B cell (primary cell): ENCODE results near the gene ZBTB46. TPM values are rescaled to one million over a fixed set of nuclear protein-coding genes. Genes with fewer than 3 reads are reported as not detected.

Source experiments
- ATAC-seq: fragments of 200-7000 bp; cut with Tn5 transposase; one replicate; pipeline ENCODE4 v1.10.0; 2021; ENCODE audit warnings: low read depth, mild to moderate bottlenecking, moderate number of reproducible peaks, moderate library complexity
- CTCF ChIA-PET: fragments of 350-600 bp; sonication (Branson Sonifier 250); formaldehyde crosslinking; loops from one replicate; lab custom pipeline; 2021; ENCODE audit warnings: antibody characterized with exemption, inconsistent platforms; lab: Charles Lee
- POLR2A ChIA-PET: fragments of 350-600 bp; sonication (Branson Sonifier 250); formaldehyde crosslinking; loops from one replicate; lab custom pipeline; 2021; ENCODE audit warnings: antibody characterized with exemption; lab: Charles Lee
- DNase-seq: peaks from one replicate; pipeline ENCODE4 v3.0.0; 2013
- H2AFZ ChIP-seq: 2 replicates; pipeline ENCODE4 v1.6.1; 2012; ENCODE audit warnings: mild to moderate bottlenecking, low read depth, low read length; ENCODE audit not compliant: insufficient read depth, poor library complexity, severe bottlenecking
- H3K27ac ChIP-seq, 2 donors: 1 replicate in 1 of 2; 2 replicates in 1 of 2; pipeline ENCODE4 v1.5.1; 2012 to 2013; ENCODE audit warnings: low read length in 2 of 2, mild to moderate bottlenecking in 2 of 2, moderate library complexity in 1 of 2
- H3K27me3 ChIP-seq, 4 experiments: fragments of 200-600 bp in 1 of 4; sonication (generic) in 1 of 4; replicated peaks in 1 of 4; 1 replicate in 2 of 4; 2 replicates in 2 of 4; pipeline versions ENCODE4 v1.6.1 to v1.7.0; 2013 to 2016; ENCODE audit warnings: low read length in 3 of 4, mild to moderate bottlenecking in 2 of 4, mixed read lengths in 1 of 4, moderate library complexity in 1 of 4; ENCODE audit not compliant: insufficient read depth in 4 of 4, control insufficient read depth in 3 of 4; ENCODE audit errors: control extremely low read depth in 1 of 4
- H3K36me3 ChIP-seq, 2 experiments: replicated peaks in 1 of 2; 1 replicate in 1 of 2; 2 replicates in 1 of 2; pipeline versions ENCODE4 v1.6.1 to v1.7.1; 2013; ENCODE audit warnings: low read length in 1 of 2; ENCODE audit not compliant: insufficient read depth in 2 of 2, control insufficient read depth in 1 of 2; ENCODE audit errors: control extremely low read depth in 1 of 2, extremely low read depth in 1 of 2
- H3K4me1 ChIP-seq, 2 donors: fragments of 200-600 bp in 1 of 2; sonication (generic) in 1 of 2; 1 replicate in 1 of 2; 2 replicates in 1 of 2; pipeline versions ENCODE4 v1.5.1 to v1.6.1; 2013 to 2017; ENCODE audit warnings: low read length in 2 of 2; ENCODE audit not compliant: control insufficient read depth in 2 of 2, insufficient read depth in 2 of 2
- H3K4me2 ChIP-seq: replicated peaks from 2 replicates; pipeline ENCODE3; 2012; ENCODE audit warnings: mild to moderate bottlenecking, low read depth, low read length; ENCODE audit not compliant: poor library complexity, severe bottlenecking
- H3K4me3 ChIP-seq, 5 experiments: fragments of 200-600 bp in 1 of 5; sonication (generic) in 1 of 5; 1 replicate in 3 of 5; 2 replicates in 2 of 5; pipeline versions ENCODE4 v1.5.1 to v1.7.0; 2011 to 2016; ENCODE audit warnings: low read length in 4 of 5, mild to moderate bottlenecking in 4 of 5, low read depth in 2 of 5, control low read depth in 1 of 5, moderate library complexity in 1 of 5; ENCODE audit not compliant: insufficient read depth in 1 of 5; ENCODE audit errors: control extremely low read depth in 1 of 5, extremely low read depth in 1 of 5
- H3K79me2 ChIP-seq: fragments of 200-600 bp; sonication (generic); one replicate; pipeline ENCODE4 v1.6.0; 2016; ENCODE audit warnings: low read length; ENCODE audit not compliant: control insufficient read depth, insufficient read depth
- H3K9ac ChIP-seq: fragments of 200-600 bp; sonication (generic); 2 replicates; pipeline ENCODE4 v1.6.1; 2017; ENCODE audit warnings: mild to moderate bottlenecking, low read length, moderate library complexity
- H3K9me3 ChIP-seq, 3 donors: one replicate each; pipeline versions ENCODE4 v1.6.1 to v1.7.1; 2013; ENCODE audit warnings: low read length in 2 of 3; ENCODE audit not compliant: control insufficient read depth in 2 of 3, insufficient read depth in 1 of 3; ENCODE audit errors: control extremely low read depth in 1 of 3
- H4K20me1 ChIP-seq: 2 replicates; pipeline ENCODE4 v1.6.0; 2012; ENCODE audit warnings: mild to moderate bottlenecking, low read length; ENCODE audit not compliant: insufficient read depth, control insufficient read depth, poor library complexity, severe bottlenecking
- H3K27ac Mint-ChIP-seq: one replicate; pipeline ENCODE4 v1.8.0; 2021; ENCODE audit warnings: mixed read lengths
- H3K27me3 Mint-ChIP-seq: one replicate; pipeline ENCODE4 v1.8.0; 2021; ENCODE audit warnings: mixed read lengths
- H3K4me1 Mint-ChIP-seq: one replicate; pipeline ENCODE4 v1.8.0; 2021; ENCODE audit warnings: mixed read lengths
- H3K4me3 Mint-ChIP-seq: one replicate; pipeline ENCODE4 v1.8.0; 2021; ENCODE audit warnings: mixed read lengths
- H3K9me3 Mint-ChIP-seq: one replicate; pipeline ENCODE4 v1.8.0; 2022; ENCODE audit warnings: mixed read lengths; ENCODE audit not compliant: insufficient read depth
- CTCF ChIP-seq: fragments of 200-600 bp; IDR thresholded peaks from one replicate; pipeline ENCODE4 v1.8.0; 2022; ENCODE audit warnings: antibody characterized with exemption, mild to moderate bottlenecking
- EZH2 ChIP-seq: IDR thresholded peaks from 2 replicates; pipeline ENCODE4 v1.6.1; 2012; ENCODE audit warnings: borderline replicate concordance, low read depth, mild to moderate bottlenecking, moderate library complexity, low read length; ENCODE audit not compliant: insufficient read depth, poor library complexity, severe bottlenecking
- WGBS: methylation state at CpG from one replicate; pipeline ENCODE4 v1.1.5; 2013; ENCODE audit warnings: missing lambda C conversion rate; ENCODE audit not compliant: insufficient coverage; 5-methylcytosine and 5-hydroxymethylcytosine counted together
- intact Hi-C: fragments of 100-400 bp; cut with micrococcal nuclease; formaldehyde crosslinking; loops from one replicate; pipeline ENCODE4 v1.10.0; 2022
- polyA plus RNA-seq: library from polyadenylated mRNA; depleted of rRNA; stranded (reverse); fragments of >200 nt; gene quantifications from 2 replicates; pipeline ENCODE4 v1.2.3, GENCODE V29; 2012
- total RNA-seq, 2 donors: library from RNA; stranded (reverse); fragments of 120-200 nt in 1 of 2; gene quantifications; 1 replicate in 1 of 2; 2 replicates in 1 of 2; pipeline versions ENCODE4 v1.2.3 to v1.2.4, GENCODE V29; 2013 to 2022

Gene ZBTB46
- total and polyA plus RNA-seq, 2 donors (not counting 1 experiment from before 2014, with no cell fraction given): 0.16 to 0.64 TPM

GRCh38 chr20:63864978-63865640 lies 34.0 kb upstream of the ZBTB46 start, which contains the start of gene TPD52L2:
TSS of gene TPD52L2 (plus strand) at chr20:63865270. CDS start at chr20:63865366, 96 bp downstream.
- H3K9ac ChIP-seq: peak within 1 kb of the TSS; percentile 85
- ATAC-seq: peak; percentile 82
- H3K9me3 ChIP-seq: no peaks in the 10 kb centered on the region
- H3K79me2 ChIP-seq: peaks cover 48% of the 10 kb centered on the region
- peak within 1 kb of the TSS; percentile 69 to 97 (median 86) for H3K4me3 ChIP-seq
- Mint-ChIP-seq H3K4me1 (peaks cover 23% of the 10 kb centered on the region), H3K4me3 (peak within 1 kb of the TSS; percentile 94), H3K27me3 (no peaks in the 10 kb centered on the region), H3K27ac (peak within 1 kb of the TSS; percentile 97), H3K9me3 (no peaks in the 10 kb centered on the region)
- H3K27me3 ChIP-seq: no peaks in the 10 kb centered on the region
- peaks cover 21% of the 10 kb centered on the region for H4K20me1 ChIP-seq
- TF ChIP-seq EZH2: no peak
- TF ChIP-seq CTCF: no peak
- POLR2A ChIA-PET: interaction anchor here (0.6 to 2.5 kb wide), 14 partner anchors 27 to 344 kb away, joined by 3 to 16 read pairs (median 4); partner anchors contain the start of genes GMEB2, PPDPF, PRPF6 and PTK6
- DNase-seq: peak; percentile 98
- intact Hi-C loops: loop anchor here (1.0 to 2.0 kb wide), 12 partner anchors 30 to 369 kb away; partner anchors contain the start of genes ARFRP1, DNAJC5, PPDPF and PRPF6
- peak within 1 kb of the TSS; percentile 89 to 90 for H3K27ac ChIP-seq
- H2AFZ ChIP-seq: peak within 1 kb of the TSS; percentile 85
- peaks cover 16 to 20% of the 10 kb centered on the region in 2 donors for H3K4me1 ChIP-seq
- CTCF ChIA-PET: interaction anchor here (0.8 to 4.4 kb wide), 17 partner anchors 80 to 371 kb away, joined by 3 to 29 read pairs (median 7); partner anchors contain the start of genes ARFRP1, LIME1, PRPF6 and PTK6
- WGBS: under 1% methylated on average over 68 of the region's 68 CpGs
- peaks cover 1 to 21% of the 10 kb centered on the region in 2 experiments for H3K36me3 ChIP-seq
- peak within 1 kb of the TSS; percentile 94 for H3K4me2 ChIP-seq
